Neural cell (in vitro differentiated cells): ENCODE data around the gene PAWR.

Source experiments
- CTCF ChIP-seq: fragments of 450-650 bp; IDR thresholded peaks from 2 replicates; pipeline ENCODE4 v1.5.1; 2014; ENCODE audit warnings: antibody characterized with exemption, mild to moderate bottlenecking, moderate library complexity; ENCODE audit not compliant: poor library complexity, severe bottlenecking
- RAD21 ChIP-seq: fragments of 450-650 bp; conservative IDR thresholded peaks from 2 replicates; pipeline ENCODE4 v1.6.1; 2014; ENCODE audit warnings: antibody characterized with exemption, mild to moderate bottlenecking, moderate library complexity

GRCh38 chr12:79591988-79592387 is 98.8 kb downstream of the PAWR start:
- TF ChIP-seq CTCF, result no peak
- no peak for TF ChIP-seq RAD21
